PFSK-1 (cell line): ENCODE measurements around the gene C19orf81.

Source experiments
- FOXP2 ChIP-seq: optimal IDR thresholded peaks from 2 replicates; pipeline ENCODE3; 2011; ENCODE audit warnings: borderline replicate concordance, control low read depth, inconsistent platforms; ENCODE audit not compliant: insufficient read depth; ENCODE audit errors: extremely low read length, extremely low read depth
- POLR2AphosphoS5 ChIP-seq: IDR thresholded peaks from 2 replicates; pipeline ENCODE4 v1.6.1; 2012; ENCODE audit warnings: low read depth, mild to moderate bottlenecking, control low read depth, low read length, moderate library complexity
- REST ChIP-seq, 2 experiments: IDR thresholded peaks; 2 replicates each; pipeline versions ENCODE4 v1.6.1 to v1.8.0; 2011 to 2012; ENCODE audit warnings: low read depth in 2 of 2, low read length in 2 of 2, control low read depth in 1 of 2, inconsistent platforms in 1 of 2, mild to moderate bottlenecking in 1 of 2, moderate library complexity in 1 of 2; ENCODE audit not compliant: insufficient read depth in 1 of 2
- SIN3A ChIP-seq: IDR thresholded peaks from 2 replicates; pipeline ENCODE4 v1.6.1; 2012; ENCODE audit warnings: mild to moderate bottlenecking, low read length, moderate library complexity, borderline replicate concordance; ENCODE audit not compliant: insufficient read depth
- TAF1 ChIP-seq: IDR thresholded peaks from 2 replicates; pipeline ENCODE4 v1.6.1; 2012; ENCODE audit warnings: low read length, control low read depth, borderline replicate concordance; ENCODE audit not compliant: insufficient read depth

Gene C19orf81

GRCh38 chr19:50668879-50669278 lies 19.6 kb downstream of the C19orf81 start:
- no peak for TF ChIP-seq FOXP2
- no peak for TF ChIP-seq SIN3A

GRCh38 chr19:50669302-50670101 lies 20.3 kb downstream of the C19orf81 start:
- TF ChIP-seq REST (IDR thresholded peaks at IDR 0.05; ENCODE audit: insufficient read depth in 1 of 2, low read depth in 2 of 2, low read length in 2 of 2) (no peak), SIN3A (no peak), POLR2AphosphoS5 (no peak), TAF1 (no peak), FOXP2 (no peak)

GRCh38 chr19:50670102-50670380 lies 20.8 kb downstream of the C19orf81 start:
- TF ChIP-seq REST (IDR thresholded peaks at IDR 0.05; ENCODE audit: insufficient read depth in 1 of 2, low read depth in 2 of 2, low read length in 2 of 2) (no peak), TAF1 (no peak), SIN3A (no peak), FOXP2 (no peak), POLR2AphosphoS5 (no peak)

GRCh38 chr19:50673118-50673517 lies 23.9 kb downstream of the C19orf81 start:
- TF ChIP-seq SIN3A = no peak
- no peak for TF ChIP-seq TAF1
- TF ChIP-seq FOXP2 = no peak
- TF ChIP-seq REST (IDR thresholded peaks at IDR 0.05; ENCODE audit: insufficient read depth in 1 of 2, low read depth in 2 of 2, low read length in 2 of 2) = no peak
- TF ChIP-seq POLR2AphosphoS5 = no peak

GRCh38 chr19:50676625-50677197 lies 27.5 kb downstream of the C19orf81 start:
- no peak for TF ChIP-seq REST (IDR thresholded peaks at IDR 0.05; ENCODE audit: insufficient read depth in 1 of 2, low read depth in 2 of 2, low read length in 2 of 2)
- TF ChIP-seq FOXP2 = no peak
- TF ChIP-seq SIN3A = no peak
- no peak for TF ChIP-seq TAF1
- no peak for TF ChIP-seq POLR2AphosphoS5
